ENCODE results near the gene KREMEN2.
A peak's percentile ranks its signal among the peaks of the same experiment; 100 is the strongest.
"Not testable (repeated sequence)": the region's sequence is repeated elsewhere in the genome, so short reads cannot be mapped to it uniquely, and the experiment has no call there.

The KREMEN2 gene, protein sequence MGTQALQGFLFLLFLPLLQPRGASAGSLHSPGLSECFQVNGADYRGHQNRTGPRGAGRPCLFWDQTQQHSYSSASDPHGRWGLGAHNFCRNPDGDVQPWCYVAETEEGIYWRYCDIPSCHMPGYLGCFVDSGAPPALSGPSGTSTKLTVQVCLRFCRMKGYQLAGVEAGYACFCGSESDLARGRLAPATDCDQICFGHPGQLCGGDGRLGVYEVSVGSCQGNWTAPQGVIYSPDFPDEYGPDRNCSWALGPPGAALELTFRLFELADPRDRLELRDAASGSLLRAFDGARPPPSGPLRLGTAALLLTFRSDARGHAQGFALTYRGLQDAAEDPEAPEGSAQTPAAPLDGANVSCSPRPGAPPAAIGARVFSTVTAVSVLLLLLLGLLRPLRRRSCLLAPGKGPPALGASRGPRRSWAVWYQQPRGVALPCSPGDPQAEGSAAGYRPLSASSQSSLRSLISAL

DNA sequence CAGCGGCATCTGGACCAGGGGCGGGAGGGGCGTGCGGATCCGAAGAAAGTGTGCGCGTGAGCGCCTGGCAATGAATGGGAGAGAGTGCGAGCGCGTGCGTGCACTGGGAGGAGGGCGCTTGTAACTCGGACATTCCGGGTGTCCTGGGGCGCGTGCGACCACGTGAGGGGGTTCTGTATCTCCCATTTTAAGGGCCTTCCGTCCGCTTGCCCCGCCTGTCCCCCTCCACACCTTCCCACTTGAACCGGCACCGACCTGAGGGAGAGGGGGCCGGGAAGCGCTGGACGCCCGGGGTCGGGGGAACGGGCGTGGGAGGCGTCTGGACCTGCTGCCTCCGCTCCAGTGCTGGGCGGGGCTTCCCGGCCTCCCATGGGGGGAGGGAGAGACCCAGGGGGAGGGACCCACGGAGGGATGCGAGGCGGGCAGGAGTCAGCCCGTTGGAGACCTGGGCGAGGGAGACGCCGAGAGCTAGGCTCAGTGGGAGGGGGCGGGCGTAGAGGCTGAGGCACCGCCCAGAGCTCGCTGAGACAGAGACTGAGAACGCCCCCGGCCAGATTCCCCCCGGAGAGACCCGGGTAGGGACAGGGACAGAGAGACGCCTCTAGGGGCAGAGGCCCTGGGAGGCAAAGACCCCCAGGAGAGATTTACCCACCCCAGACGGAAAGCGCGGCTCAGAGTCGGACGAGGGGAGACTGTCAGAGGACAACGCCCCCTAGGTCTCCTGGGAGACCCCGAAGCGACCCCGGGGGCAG lies at the start of gene KREMEN2:
TSS of gene KREMEN2 (plus strand) at position 553 of the 752 bp plus-strand sequence. CDS start 246 bp downstream, outside the sequence.
- FAIRE-seq (peak; percentile 48), DNase-seq (ENCODE audit: insufficient read length, low spot score) (peak; percentile 83)

DNA sequence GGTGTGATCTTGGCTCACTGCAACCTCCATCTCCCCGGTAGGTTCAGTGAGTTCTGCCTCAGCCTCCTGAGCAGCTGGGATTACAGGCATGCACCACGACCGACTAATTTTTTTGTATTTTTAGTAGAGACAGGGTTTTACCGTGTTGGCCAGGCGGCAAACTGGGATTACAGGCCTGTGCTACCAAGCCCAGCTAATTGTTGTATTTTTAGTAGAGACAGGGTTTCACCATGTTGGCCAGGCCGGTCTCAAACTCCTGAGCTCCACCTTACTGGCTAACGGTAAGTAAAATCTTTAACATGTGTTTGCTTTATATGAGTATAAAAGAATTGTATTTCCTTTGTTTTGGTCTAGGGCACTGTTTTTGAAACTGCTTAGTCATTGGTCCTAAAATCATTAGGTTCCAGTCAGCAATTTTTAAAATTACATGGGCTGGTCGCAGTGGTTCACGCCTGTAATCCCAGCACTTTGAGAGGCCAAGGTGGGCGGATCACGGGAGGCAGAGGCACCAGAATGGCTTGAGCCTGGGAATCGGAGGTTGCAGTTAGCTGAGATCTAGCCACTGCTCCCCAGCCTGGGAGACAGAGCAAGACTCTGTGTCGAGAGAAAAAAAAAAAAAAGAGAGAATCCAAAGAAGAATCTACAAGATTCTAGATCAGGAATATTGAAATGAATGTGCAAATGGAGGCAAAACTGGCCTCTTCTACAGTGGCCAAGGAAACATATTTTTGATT lies 48.7 kb upstream of the KREMEN2 start:
- FAIRE-seq (no peak), DNase-seq (ENCODE audit: insufficient read length, low spot score) (no peak)

DNA sequence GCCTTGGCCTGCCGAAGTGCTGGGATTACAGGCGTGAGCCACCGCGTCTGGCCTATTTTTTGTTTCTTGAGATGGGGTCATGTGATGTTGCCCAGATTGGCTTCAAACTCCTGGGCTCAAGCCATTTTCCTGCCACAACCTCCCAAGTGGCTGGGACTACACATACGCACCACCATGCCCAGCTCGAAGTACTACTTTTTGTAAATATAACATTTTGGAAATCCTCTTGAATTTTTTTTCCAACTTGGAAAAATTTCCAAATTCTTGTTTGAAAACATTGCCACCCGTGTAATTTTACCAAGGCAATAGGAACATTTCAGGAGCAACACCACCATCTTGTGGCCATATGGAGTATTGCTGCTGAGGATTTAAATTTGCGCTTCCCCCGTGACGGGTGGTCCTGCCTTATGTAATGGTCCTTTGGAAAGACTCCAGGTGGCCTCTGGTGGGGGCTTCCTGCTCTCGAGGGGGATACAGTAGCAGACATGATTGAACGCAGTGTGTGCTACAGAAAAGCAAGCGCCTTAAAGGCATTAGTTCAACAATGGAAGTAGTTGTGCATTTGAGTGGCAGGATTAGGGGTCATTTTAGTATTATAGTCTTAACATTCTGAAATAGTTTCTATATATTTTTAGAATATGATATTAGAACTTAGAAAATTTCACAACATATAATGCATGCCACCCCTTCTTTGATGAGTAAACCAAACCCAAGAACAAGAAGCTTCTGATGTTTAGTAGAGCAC lies 44.4 kb upstream of the KREMEN2 start:
- DNase-seq (ENCODE audit: insufficient read length, low spot score) (peak; percentile 64), FAIRE-seq (no peak)

DNA sequence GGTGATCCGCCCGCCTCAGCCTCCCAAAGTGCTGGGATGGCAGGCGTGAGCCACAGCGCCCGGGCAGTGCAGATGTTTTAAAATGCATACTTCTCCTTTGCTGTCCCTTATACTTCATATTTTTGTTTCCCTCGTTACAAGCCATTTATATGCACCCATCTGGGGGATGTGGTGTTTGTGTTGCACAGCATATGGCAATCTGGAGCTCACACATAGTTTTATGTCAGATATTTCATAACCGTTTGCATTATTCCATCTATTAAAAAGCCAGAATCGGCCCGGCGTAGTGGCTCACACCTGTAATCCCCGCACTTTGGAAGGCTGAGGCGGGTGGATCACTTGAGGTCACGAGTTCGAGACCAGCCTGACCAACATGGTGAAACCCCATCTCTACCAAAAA lies 40.6 kb upstream of the KREMEN2 start:
- FAIRE-seq, result no peak

DNA sequence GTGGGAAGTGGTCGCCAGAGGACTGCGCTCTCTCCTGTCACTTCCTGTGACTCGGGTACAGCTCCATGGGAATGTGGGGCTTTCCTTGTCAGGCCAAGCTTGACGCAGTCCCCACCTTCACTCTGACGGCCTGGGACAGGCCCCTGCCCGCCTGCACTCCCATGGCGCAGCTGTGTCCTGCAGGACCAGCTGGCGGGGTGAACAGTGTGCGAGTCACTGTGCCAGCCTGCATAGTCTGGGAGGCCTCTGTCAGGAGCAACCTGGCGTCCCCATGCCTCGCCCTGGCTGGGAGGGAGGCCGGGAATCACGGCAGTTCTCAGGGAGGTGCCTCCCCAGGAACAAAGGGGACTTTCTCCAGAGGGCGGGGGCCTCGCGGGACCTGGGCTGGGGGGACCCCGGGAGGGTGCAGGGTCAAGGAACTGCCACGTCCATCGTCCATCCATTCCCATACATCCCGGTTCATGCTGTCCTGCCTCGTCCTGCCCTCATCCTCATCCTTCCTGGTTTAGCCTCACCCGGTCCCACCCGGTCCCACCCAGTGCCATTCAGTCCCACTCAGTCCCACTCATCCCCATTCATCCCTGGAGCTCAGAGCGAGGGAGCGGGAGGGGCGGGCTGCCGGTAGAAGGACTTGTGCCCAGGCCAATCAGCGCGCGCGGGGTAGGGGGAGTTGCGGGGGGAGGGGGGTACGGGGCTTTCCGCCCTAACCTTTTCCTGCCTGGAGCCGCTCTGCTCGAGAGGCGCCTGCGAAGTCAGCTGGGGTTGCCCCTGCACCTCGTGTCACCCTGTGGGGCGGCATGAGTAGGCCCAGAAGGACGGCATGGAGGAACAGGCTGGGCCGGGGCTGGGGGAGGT lies 38.9 kb upstream of the KREMEN2 start:
- no peak for DNase-seq (ENCODE audit: insufficient read length, low spot score)
- FAIRE-seq, result no peak

More for the DNA sequence above, 40.6 kb upstream of the KREMEN2 start:
- no peak for DNase-seq (ENCODE audit: insufficient read length, low spot score)

DNA sequence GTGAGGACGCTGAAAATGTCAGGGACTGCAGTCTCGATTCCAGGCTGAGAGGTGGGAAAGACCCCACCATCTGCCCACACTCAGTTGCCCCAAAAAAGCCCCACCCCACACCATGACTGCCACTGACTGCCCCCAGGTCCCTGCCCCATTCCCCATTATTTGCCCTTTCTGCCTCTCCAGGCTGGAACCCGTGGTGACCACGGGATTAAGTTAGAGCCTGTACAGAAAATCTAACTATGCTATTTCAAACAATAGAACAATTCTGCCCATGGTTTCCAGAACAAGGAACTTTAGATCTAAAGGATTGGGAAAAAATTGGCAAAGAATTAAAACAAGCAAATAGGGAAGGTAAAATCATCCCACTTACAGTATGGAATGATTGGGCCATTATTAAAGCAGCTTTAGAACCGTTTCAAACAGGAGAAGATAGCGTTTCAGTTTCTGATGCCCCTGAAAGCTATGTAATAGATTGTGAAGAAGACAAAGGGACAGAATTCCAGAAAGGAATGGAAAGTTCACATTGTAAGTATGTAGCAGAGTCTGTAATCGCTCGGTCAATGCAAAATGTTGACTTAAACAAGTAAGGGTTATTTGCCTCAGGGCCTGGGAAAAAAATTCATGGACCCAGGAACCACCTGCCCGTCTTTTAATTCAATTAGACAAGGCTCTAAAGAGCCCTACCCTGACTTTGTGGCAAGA lies 38.0 kb upstream of the KREMEN2 start:
- DNase-seq (ENCODE audit: insufficient read length, low spot score) (no peak), FAIRE-seq (no peak)

DNA sequence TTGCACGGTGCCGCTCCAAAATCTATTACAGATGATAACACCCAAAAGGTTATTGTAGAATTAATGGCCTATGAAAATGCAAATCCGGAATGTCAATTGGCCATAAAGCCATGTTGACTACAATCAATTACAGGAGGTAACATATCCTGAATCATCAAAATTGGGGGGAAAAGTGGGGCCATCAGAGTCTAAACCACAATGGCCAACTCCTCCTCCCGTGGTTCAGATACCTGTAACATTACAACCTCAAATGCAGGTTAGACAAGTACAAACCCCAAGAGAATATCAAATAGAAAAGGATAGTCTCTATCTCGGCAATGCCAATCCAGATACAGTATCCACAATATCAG lies 37.5 kb upstream of the KREMEN2 start:
- DNase-seq (ENCODE audit: insufficient read length, low spot score), result no peak
- FAIRE-seq, result no peak

DNA sequence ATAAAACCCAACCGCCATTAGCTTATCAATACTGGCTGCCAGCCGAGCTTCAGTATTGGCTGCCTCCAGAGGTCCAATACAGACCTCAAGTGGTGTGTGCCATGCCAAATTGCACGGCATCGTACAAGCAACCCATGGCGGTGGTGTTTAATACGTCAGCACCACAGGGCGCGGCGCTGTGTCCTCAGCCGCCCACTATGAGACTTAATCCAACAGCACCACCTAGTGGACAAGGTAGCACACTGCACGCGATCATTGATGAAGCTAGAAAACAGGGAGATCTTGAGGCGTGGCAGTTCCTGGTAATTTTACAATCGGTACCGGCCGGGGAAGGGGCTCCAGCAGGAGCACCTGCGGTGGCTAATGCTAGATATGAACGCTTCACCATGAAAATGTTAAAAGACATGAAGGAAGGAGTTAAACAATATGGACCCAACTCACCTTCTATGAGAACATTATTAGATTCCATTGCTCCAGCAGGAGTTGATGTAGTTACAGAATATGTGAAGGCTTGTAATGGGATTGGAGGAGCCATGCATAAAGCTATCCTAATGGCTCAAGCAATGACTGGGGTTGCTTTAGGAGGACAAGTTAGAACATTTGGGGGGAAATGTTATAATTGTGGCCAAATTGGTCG lies 36.9 kb upstream of the KREMEN2 start:
- FAIRE-seq, result peak; percentile 96

DNA sequence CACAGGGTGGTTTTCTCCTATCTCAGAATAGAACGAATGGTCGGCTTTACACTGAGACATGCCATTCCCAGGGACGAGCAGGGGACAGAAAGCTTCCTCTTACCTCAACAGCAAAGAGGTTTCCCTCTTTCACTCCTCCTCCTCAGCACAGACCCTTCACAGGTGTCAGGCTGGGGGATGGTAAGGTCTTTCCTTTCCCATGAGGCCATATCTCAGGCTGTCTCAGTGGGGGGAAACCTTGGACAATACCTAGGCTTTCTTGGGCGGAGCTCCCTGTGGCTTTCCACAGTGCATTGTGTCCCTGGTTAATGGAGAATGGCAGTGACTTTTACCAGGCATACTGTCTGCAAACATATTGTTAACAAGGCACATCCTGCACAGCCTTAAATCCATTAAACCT lies 35.9 kb upstream of the KREMEN2 start:
- not testable (repeated sequence) for DNase-seq (ENCODE audit: insufficient read length, low spot score); FAIRE-seq

More for the DNA sequence above, 36.9 kb upstream of the KREMEN2 start:
- DNase-seq (ENCODE audit: insufficient read length, low spot score), result peak; percentile 75

DNA sequence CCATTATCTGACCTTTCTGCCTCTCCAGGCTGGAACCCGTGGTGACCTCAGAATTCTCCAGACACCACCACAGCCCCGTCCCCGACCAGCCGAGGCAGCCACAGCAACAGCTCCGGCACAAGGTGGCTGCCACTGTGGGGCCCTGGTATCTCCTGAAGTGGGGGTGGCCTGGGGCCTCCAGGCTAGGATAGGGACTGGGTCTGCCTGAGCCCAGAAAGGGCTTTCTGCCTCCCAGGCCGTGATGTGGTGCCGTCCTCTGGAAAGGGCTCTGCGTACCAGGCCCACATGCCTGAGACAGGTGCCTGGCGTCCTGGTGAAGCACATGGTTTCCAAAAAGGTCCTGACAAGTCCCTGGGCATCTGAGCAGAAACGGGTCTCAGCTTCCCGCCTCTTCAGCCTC lies 35.3 kb upstream of the KREMEN2 start:
- FAIRE-seq (no peak), DNase-seq (ENCODE audit: insufficient read length, low spot score) (no peak)

DNA sequence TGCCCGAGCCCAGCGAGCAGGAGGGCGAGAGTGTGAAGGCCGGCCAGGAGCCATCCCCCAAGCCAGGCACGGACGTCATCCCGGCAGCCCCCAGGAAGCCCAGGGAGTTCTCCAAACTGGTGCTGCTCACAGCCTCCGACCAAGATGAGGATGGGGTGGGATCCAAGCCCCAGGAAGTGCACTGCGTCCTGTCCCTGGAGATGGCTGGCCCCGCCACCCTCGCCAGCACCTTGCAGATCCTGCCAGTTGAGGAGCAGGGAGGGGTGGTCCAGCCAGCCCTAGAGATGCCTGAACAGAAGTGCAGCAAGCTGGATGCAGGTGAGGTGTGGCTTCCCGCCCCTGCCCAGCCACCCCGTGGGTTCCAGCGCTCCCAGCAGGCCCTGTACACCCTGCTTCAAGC lies 34.4 kb upstream of the KREMEN2 start:
- FAIRE-seq, result no peak
- no peak for DNase-seq (ENCODE audit: insufficient read length, low spot score)

DNA sequence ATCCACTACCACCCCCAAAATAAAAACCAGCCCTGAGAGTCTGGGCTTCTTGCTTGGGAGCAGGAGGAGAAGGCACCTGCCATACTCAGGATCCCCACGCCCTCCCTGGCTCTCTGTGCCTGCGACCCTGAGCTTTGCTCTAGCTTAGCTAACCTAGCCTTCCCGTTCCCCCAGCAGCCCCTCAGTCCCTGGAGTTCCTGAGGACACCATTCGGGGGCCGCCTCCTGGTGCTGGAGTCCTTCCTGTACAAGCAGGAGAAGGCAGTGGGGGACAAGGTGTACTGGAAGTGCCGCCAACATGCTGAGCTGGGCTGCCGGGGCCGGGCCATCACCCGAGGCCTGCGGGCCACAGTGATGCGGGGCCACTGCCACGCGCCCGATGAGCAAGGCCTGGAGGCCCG lies 33.8 kb upstream of the KREMEN2 start:
- no peak for FAIRE-seq

DNA sequence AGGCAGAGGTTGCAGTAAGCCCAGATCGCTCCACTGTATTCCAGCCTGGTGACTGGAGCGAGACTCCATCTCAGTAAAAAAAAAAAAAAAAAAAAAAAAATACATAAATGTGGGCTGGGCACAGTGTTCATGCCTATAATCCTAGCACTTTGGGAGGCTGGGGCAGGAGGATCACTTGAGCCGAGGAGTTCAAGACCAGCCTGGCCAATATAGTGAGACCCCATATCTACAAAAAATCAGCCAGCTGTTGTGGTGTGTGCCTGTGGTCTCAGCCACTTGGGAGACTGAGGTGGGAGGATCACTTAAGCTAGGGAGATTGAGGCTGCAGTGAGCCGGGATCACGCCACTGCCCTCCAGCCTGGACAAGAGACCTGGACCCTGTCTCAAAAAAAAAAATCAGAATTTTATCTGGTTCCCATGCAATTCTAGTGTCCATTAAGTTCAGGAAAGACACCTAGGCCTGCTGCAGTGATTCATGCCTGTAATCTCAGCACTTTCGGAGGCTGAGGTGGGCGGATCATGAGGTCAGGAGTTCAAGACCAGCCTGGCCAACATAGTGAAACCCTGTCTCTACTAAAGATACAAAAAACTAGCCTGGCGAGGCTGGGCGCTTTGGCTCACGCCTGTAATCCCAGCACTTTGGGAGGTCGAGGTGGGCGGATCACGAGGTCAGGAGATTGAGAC lies 32.7 kb upstream of the KREMEN2 start:
- not testable (repeated sequence) for DNase-seq (ENCODE audit: insufficient read length, low spot score); FAIRE-seq

More for the DNA sequence above, 33.8 kb upstream of the KREMEN2 start:
- no peak for DNase-seq (ENCODE audit: insufficient read length, low spot score)

DNA sequence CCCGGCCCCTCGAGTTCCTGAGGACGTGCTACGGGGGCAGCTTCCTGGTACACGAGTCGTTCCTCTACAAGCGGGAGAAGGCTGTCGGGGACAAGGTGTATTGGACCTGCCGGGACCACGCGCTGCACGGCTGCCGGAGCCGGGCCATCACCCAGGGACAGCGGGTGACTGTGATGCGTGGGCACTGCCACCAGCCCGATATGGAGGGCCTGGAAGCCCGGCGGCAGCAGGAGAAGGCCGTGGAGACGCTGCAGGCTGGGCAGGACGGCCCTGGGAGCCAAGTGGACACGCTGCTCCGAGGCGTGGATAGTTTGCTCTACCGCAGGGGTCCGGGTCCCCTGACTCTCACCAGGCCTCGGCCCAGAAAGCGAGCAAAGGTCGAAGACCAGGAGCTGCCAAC lies 30.9 kb upstream of the KREMEN2 start:
- FAIRE-seq, result no peak
- DNase-seq (ENCODE audit: insufficient read length, low spot score), result no peak

DNA sequence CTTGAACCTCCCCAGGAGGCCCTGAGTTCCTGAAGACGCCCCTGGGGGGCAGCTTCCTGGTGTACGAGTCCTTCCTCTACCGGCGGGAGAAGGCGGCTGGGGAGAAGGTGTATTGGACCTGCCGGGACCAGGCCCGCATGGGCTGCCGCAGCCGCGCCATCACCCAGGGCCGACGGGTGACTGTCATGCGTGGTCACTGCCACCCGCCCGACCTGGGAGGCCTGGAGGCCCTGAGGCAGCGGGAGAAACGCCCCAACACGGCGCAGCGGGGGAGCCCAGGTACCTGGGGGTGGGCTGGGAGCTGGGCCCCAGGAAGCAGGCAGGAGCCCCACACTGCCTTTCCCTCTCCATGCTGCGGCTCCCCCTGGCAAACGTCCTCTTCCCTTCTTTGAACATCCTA lies 30.4 kb upstream of the KREMEN2 start:
- FAIRE-seq (no peak), DNase-seq (ENCODE audit: insufficient read length, low spot score) (no peak)

DNA sequence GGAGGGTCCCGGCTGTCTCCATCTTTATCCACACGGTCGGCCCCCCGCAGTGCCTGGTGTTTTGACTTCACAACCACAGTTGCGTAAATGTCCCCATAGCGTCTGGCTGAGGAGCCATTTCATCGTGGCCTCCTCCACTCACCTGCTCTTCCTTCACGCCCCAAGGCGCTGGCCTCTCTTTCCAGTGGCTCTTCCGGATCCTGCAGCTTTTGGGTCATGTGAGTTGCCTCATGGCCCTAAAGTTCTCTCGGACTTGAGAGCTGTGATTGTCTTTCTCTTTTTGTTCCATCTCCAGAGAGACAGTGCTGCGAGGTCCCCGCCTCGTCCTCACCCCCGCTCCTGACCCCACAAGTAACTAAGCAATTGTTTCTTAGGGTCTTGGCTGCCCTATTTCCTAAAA lies 29.6 kb upstream of the KREMEN2 start:
- FAIRE-seq (no peak), DNase-seq (ENCODE audit: insufficient read length, low spot score) (no peak)

DNA sequence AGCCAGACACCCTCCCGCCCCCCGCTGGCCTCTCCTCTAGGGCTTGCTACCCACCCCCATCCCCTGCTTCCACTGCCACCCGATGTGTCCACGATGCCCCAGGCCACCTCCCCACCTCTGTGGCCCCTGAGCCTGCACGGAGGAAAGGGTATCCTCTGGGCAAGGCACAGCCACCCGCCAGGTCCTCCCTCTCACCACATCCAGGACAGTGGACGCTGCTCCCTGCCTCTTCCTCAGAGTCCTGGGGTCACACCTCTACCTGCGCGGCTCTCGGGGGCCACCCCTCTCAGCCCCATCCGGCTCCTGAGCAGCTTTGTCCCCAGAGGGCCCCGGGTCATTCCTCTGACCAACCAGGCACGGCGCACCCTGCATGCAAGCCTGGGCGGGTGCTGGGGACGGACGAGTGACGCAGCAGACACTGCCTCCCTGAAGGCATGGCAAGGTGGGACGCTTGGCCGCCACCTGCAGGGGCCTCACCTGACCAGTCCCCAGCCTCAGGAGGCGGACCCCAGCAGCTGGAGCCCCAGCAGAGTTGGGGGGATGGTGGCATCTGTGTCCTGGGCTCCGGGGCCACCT lies 27.6 kb upstream of the KREMEN2 start:
- FAIRE-seq (no peak), DNase-seq (ENCODE audit: insufficient read length, low spot score) (no peak)

DNA sequence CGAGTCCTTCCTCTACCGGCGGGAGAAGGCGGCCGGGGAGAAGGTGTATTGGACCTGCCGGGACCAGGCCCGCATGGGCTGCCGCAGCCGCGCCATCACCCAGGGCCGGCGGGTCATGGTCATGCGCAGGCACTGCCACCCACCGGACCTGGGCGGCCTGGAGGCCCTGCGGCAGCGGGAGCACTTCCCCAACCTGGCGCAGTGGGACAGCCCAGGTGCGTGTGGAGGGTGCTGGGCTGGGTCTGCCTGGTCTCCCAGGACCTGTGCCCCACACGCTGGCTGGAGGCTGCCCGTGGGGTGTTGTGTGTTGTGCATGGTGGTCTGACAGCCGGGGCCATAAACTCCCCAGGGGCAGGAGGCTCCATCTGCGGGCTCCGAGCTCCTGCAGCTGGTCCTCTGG lies 26.9 kb upstream of the KREMEN2 start:
- FAIRE-seq, result no peak
- no peak for DNase-seq (ENCODE audit: insufficient read length, low spot score)
